K562 (cell line): ENCODE results near the gene MAP3K14. TPM values are rescaled to one million over a fixed set of nuclear protein-coding genes. Genes with fewer than 3 reads are reported as not detected.

Source experiments
- ATAC-seq: fragments of 200-7000 bp; cut with Tn5 transposase; 3 replicates; pipeline ENCODE4 v1.9.1; 2020; ENCODE audit warnings: moderate library complexity
- BruUV-seq: library from RNA; stranded (reverse); fragments of 400-500 nt; replicated peaks from 2 replicates; lab custom pipeline; 2021; lab: Mats Ljungman, UMichigan
- CTCF ChIA-PET: fragments of 300-600 bp; formaldehyde crosslinking; extraction: SDS; loops from one replicate; lab custom pipeline; 2021; ENCODE audit warnings: low intra/inter-chr PET ratio; lab: Yijun Ruan, JAX
- POLR2A ChIA-PET: fragments of 300-600, 350-650 bp; sonication (Branson Sonifier 250); formaldehyde crosslinking; extraction: SDS; loops from one replicate; lab custom pipeline; 2021; ENCODE audit warnings: antibody characterized with exemption, inconsistent platforms; lab: Yijun Ruan, JAX
- DNase-seq, 4 experiments: peaks; one replicate each; pipeline versions ENCODE4 v3.0.0 to v3.0.0-alpha.2; 2011 to 2018; ENCODE audit warnings: low spot score in 3 of 4, mixed read lengths in 3 of 4; ENCODE audit errors: extremely low read depth in 1 of 4
- FAIRE-seq: peaks from 2 replicates; lab custom pipeline; 2011; peaks lifted over from hg19 to GRCh38; lab: Jason Lieb, UNC
- H2AFZ ChIP-seq: 2 replicates; pipeline ENCODE4 v1.6.0; 2011; ENCODE audit warnings: low read depth, low read length, control low read depth, inconsistent platforms
- H3K27ac ChIP-seq: fragments of 200-600 bp; 3 replicates; pipeline ENCODE4 v1.8.0; 2011; ENCODE audit warnings: low read depth, mild to moderate bottlenecking, control low read depth, inconsistent platforms, low read length, moderate library complexity, mixed read lengths; ENCODE audit errors: extremely low read depth
- H3K27me3 ChIP-seq, 2 experiments: fragments of 300-600 bp in 1 of 2; 2 replicates in 1 of 2; 3 replicates in 1 of 2; pipeline versions ENCODE4 v1.6.0 to v1.8.0; 2011; ENCODE audit warnings: inconsistent platforms in 2 of 2, low read length in 2 of 2, mild to moderate bottlenecking in 1 of 2, mixed read lengths in 1 of 2, moderate library complexity in 1 of 2; ENCODE audit not compliant: control insufficient read depth in 2 of 2, insufficient read depth in 2 of 2
- H3K36me3 ChIP-seq: fragments of 300-600 bp; 3 replicates; pipeline ENCODE4 v1.8.0; 2011; ENCODE audit warnings: mild to moderate bottlenecking, low read length, inconsistent platforms; ENCODE audit not compliant: control insufficient read depth, insufficient read depth
- H3K4me1 ChIP-seq, 2 experiments: fragments of 200-600 bp in 1 of 2; replicated peaks in 1 of 2; 2 replicates in 1 of 2; 3 replicates in 1 of 2; pipeline versions ENCODE4 v1.5.1 to v1.8.0; 2011; ENCODE audit warnings: inconsistent platforms in 2 of 2, low read length in 2 of 2, mild to moderate bottlenecking in 1 of 2, mixed read lengths in 1 of 2, moderate library complexity in 1 of 2; ENCODE audit not compliant: control insufficient read depth in 2 of 2, insufficient read depth in 2 of 2
- H3K4me2 ChIP-seq: 2 replicates; pipeline ENCODE4 v1.6.1; 2011; ENCODE audit warnings: low read length, control low read depth, inconsistent platforms, mixed read lengths; ENCODE audit not compliant: insufficient read depth
- H3K4me3 ChIP-seq: fragments of 200-600 bp; sonication (generic), shearing (Covaris generic); 2 replicates; pipeline ENCODE4 v1.5.1; 2016; ENCODE audit warnings: control low read depth, inconsistent platforms
- H3K79me2 ChIP-seq: fragments of 200-600 bp; 3 replicates; pipeline ENCODE4 v1.8.0; 2011; ENCODE audit warnings: low read length, inconsistent platforms; ENCODE audit not compliant: control insufficient read depth, insufficient read depth
- H3K9ac ChIP-seq, 2 experiments: 2 replicates each; pipeline versions ENCODE4 v1.6.0 to v1.6.1; 2011; ENCODE audit warnings: low read depth in 2 of 2, low read length in 2 of 2, control low read depth in 1 of 2, inconsistent platforms in 1 of 2, mild to moderate bottlenecking in 1 of 2, mixed read lengths in 1 of 2; ENCODE audit not compliant: insufficient read depth in 1 of 2
- H3K9me1 ChIP-seq: one replicate; pipeline ENCODE4 v1.6.0; 2011; ENCODE audit warnings: inconsistent platforms, mild to moderate bottlenecking, low read length, moderate library complexity; ENCODE audit not compliant: control insufficient read depth, insufficient read depth
- H3K9me3 ChIP-seq: replicated peaks from 2 replicates; pipeline ENCODE4 v1.5.1; 2011; ENCODE audit warnings: low read depth, low read length, inconsistent platforms; ENCODE audit not compliant: control insufficient read depth, insufficient read depth
- H4K20me1 ChIP-seq: replicated peaks from 2 replicates; pipeline ENCODE4 v1.6.1; 2011; ENCODE audit warnings: low read length, inconsistent platforms, mixed read lengths; ENCODE audit not compliant: control insufficient read depth, insufficient read depth
- FOXK1 ChIP-seq: sonication (generic); formaldehyde crosslinking; IDR thresholded peaks from 2 replicates; pipeline ENCODE4 v1.8.0; 2022; ENCODE audit warnings: missing genetic modification reagents, mild to moderate bottlenecking, borderline replicate concordance
- IFI16 ChIP-seq: fragments of 250-450 bp; sonication (Bioruptor Pico); IDR thresholded peaks from 2 replicates; pipeline ENCODE4 v2.1.2; 2022; ENCODE audit warnings: mild to moderate bottlenecking, inconsistent platforms
- MTF1 ChIP-seq: fragments of 250-450 bp; sonication (Bioruptor Pico); IDR thresholded peaks from 2 replicates; pipeline ENCODE4 v1.9.0; 2021; ENCODE audit warnings: moderate library complexity, mild to moderate bottlenecking, inconsistent platforms, borderline replicate concordance
- TCF7L2 ChIP-seq: fragments of 150-350 bp; IDR thresholded peaks from 2 replicates; pipeline ENCODE4 v1.6.1; 2016; ENCODE audit warnings: low read depth, mild to moderate bottlenecking, low read length, moderate library complexity
- ZNF444 ChIP-seq: fragments of 250-450 bp; sonication (Bioruptor Pico); IDR thresholded peaks from 2 replicates; pipeline ENCODE4 v1.4.0; 2020; ENCODE audit warnings: mild to moderate bottlenecking, moderate library complexity
- ZNF764 ChIP-seq: fragments of 250-450 bp; sonication (Bioruptor Pico); IDR thresholded peaks from 2 replicates; pipeline ENCODE4 v1.4.0; 2020; ENCODE audit warnings: low read depth, mild to moderate bottlenecking, moderate library complexity
- ZNF780A ChIP-seq: fragments of 250-450 bp; sonication (Bioruptor Pico); IDR thresholded peaks from 2 replicates; pipeline ENCODE4 v1.5.0; 2021; ENCODE audit warnings: mild to moderate bottlenecking
- WGBS: fragments of 100-300 bp; shearing (Covaris generic); methylation state at CpG from one replicate; pipeline ENCODE4 v1.1.6; 2016; ENCODE audit warnings: low coverage, mixed read lengths; ENCODE audit not compliant: insufficient coverage; ENCODE audit errors: missing lambda C conversion rate; 5-methylcytosine and 5-hydroxymethylcytosine counted together
- in situ Hi-C: fragments of 300-500 bp; cut with MboI; formaldehyde crosslinking; loops from 4 replicates; pipeline ENCODE4 v1.15.0; 2018; ENCODE audit warnings: inconsistent platforms, mixed read lengths
- intact Hi-C: fragments of 100-400 bp; cut with micrococcal nuclease; formaldehyde crosslinking; loops from 2 replicates; pipeline ENCODE4 v1.14.2; 2022
- polyA plus RNA-seq, 8 experiments: library from polyadenylated mRNA; depleted of rRNA in 4 of 8; stranded (reverse) in 5 of 8; unstranded in 3 of 8; fragments of >200 nt; fragmentation: Nextera tagmentation in 2 of 8; fragmentation: Illumina TruSeq in 1 of 8; extraction: Ambion mirVana in 2 of 8; extraction: Trizol in 1 of 8; gene quantifications; 2 replicates each; pipeline versions ENCODE4 v1.2.1 to v1.2.3, GENCODE V29; 2011 to 2014; ENCODE audit warnings: inconsistent platforms in 1 of 8, missing spikeins in 1 of 8
- total RNA-seq, 7 experiments: library from RNA; depleted of rRNA in 6 of 7; stranded (reverse); fragments of >200 nt in 6 of 7; fragmentation: Illumina TruSeq in 2 of 7; extraction: Trizol in 2 of 7; gene quantifications; 2 replicates each; pipeline versions ENCODE4 v1.2.1 to v1.2.3, GENCODE V29; 2011 to 2021; ENCODE audit warnings: low replicate concordance in 1 of 7
- TF ChIP-seq, protein P1 (sequence below): fragments of 450-650 bp; formaldehyde crosslinking; IDR thresholded peaks from 2 replicates; pipeline ENCODE4 v1.4.0; 2020; ENCODE audit warnings: mild to moderate bottlenecking, moderate library complexity

Gene MAP3K14
- total and polyA plus RNA-seq, 9 of the 15 experiments (the other 6 are each of a cell fraction or from before 2014, with no cell fraction given) = 0.45 to 8.7 (median 3.2) TPM

DNA sequence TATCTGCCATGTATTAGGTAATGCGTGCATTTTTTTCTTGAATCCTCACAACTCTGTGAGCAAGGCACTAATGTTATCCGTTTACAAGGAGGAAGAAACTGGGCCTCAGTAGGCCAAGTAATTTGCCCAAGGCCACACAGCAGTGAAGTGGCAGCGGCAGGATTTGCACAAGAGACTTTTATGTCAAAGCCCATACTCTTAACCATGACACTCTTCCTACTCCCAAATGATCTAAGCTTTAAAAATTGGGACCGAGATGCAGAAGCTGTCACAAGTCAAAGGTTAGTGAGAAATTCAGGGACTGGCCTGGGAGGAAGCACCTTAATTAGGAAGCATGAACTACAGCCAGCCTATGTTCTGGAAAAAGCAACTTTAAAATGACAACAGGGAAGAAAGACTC lies 10.7 kb downstream of the MAP3K14 start:
- ATAC-seq (no peak), FAIRE-seq (no peak), DNase-seq (no peak)
- no peak overlapping the region for H2AFZ ChIP-seq
- no peaks in the 10 kb centered on the region for H3K9me3 ChIP-seq
- no peak overlapping the region for H3K4me2 ChIP-seq
- TF ChIP-seq TCF7L2 (no peak), IFI16 (CRISPR knock-in tag) (no peak), ZNF444 (CRISPR knock-in tag) (no peak)
- H3K79me2 ChIP-seq = peaks cover 51% of the 10 kb centered on the region
- no peak overlapping the region for H3K9ac ChIP-seq
- 84% methylated on average over 4 of the region's 4 CpGs for WGBS
- H3K4me1 ChIP-seq = peaks cover 9 to 11% of the 10 kb centered on the region in 2 experiments; a peak in 4 of 5 replicates
- no peak overlapping the region for H3K4me3 ChIP-seq
- peaks cover 5% of the 10 kb centered on the region; the same call in 2 of the 3 replicates for H3K36me3 ChIP-seq
- ChIA-PET CTCF (no interaction called here), POLR2A (interaction anchor here (0.8 to 1.5 kb wide), 5 partner anchors 11 to 157 kb away, joined by 3 to 4 read pairs (median 3); no protein-coding TSS in a partner anchor)
- no TSS peak for BruUV-seq
- H4K20me1 ChIP-seq = no peaks in the 10 kb centered on the region
- H3K9me1 ChIP-seq = no peaks in the 10 kb centered on the region
- H3K27ac ChIP-seq = no peak overlapping the region
- in situ Hi-C loops (no loop called here), intact Hi-C loops (no loop called here)
- no peaks in the 10 kb centered on the region for H3K27me3 ChIP-seq

DNA sequence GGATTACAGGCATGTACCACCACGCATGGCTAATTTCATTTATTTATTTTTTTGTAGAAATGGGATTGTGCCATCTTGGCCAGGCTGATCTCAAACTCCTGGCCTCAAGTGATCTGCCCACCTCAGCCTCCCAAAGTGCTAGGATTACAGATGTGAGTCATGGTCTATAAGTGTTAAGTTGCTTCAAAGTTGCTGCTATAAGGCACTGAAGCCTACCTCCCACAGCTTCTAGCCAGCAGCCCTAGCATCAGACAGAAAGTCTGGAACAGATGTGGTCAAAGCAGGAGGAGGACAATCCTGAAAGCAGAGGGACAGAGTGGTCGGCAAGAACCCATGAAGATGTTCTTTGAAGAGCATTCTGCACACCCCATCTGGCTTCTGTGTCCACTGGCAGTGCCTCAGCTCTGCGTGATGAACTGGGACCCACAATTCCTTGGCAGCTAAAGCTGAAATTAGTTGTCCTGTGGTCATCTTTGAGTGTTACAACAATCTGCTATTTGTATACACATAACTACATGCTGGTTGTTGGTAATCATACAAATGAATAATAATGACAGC lies 11.2 kb downstream of the MAP3K14 start:
- 100% methylated on average over 2 of the region's 3 CpGs for WGBS
- POLR2A ChIA-PET = interaction anchor here (1.0 to 1.5 kb wide), 3 partner anchors 10 to 157 kb away, joined by 3 to 4 read pairs (median 3); no protein-coding TSS in a partner anchor

More for the DNA sequence above, 11.2 kb downstream of the MAP3K14 start:
- no peak overlapping the region for H3K4me3 ChIP-seq
- in situ Hi-C loops = no loop called here
- intact Hi-C loops = no loop called here
- no TSS peak for BruUV-seq
- H2AFZ ChIP-seq = no peak overlapping the region
- H3K9me1 ChIP-seq = no peaks in the 10 kb centered on the region
- no peak overlapping the region for H3K4me2 ChIP-seq
- peak overlapping the region in 1 of 2 experiments; percentile 53; a peak in 1 of 4 replicates for H3K9ac ChIP-seq
- DNase-seq = no peak
- no peak for FAIRE-seq
- H3K27me3 ChIP-seq = no peaks in the 10 kb centered on the region
- no peak for ATAC-seq
- H3K36me3 ChIP-seq = peaks cover 4% of the 10 kb centered on the region; the same call in 2 of the 3 replicates
- H3K27ac ChIP-seq = no peak overlapping the region
- H4K20me1 ChIP-seq = no peaks in the 10 kb centered on the region
- H3K4me1 ChIP-seq = peaks cover 9 to 11% of the 10 kb centered on the region in 2 experiments; a peak in 4 of 5 replicates
- CTCF ChIA-PET = no interaction called here
- H3K9me3 ChIP-seq = no peaks in the 10 kb centered on the region
- peaks cover 47% of the 10 kb centered on the region for H3K79me2 ChIP-seq
- TF ChIP-seq, protein P1, sequence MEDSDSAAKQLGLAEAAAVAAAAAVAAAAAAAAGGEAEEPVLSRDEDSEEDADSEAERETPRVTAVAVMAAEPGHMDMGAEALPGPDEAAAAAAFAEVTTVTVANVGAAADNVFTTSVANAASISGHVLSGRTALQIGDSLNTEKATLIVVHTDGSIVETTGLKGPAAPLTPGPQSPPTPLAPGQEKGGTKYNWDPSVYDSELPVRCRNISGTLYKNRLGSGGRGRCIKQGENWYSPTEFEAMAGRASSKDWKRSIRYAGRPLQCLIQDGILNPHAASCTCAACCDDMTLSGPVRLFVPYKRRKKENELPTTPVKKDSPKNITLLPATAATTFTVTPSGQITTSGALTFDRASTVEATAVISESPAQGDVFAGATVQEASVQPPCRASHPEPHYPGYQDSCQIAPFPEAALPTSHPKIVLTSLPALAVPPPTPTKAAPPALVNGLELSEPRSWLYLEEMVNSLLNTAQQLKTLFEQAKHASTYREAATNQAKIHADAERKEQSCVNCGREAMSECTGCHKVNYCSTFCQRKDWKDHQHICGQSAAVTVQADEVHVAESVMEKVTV = no peak
- TF ChIP-seq ZNF764 = no peak
- no peak for TF ChIP-seq MTF1 (CRISPR knock-in tag)
- TF ChIP-seq FOXK1 (CRISPR knock-in tag) = no peak
- TF ChIP-seq ZNF780A = no peak
